Measurements from ENCODE around the gene MYO9A.

Gene MYO9A

GRCh38 chr15:71810256-71811035 lies 307.5 kb downstream of the MYO9A start, which contains the start of gene NR2E3:
Gene NR2E3, plus strand, starts transcription at chr15:71810554. Its CDS starts 190 bp downstream, at chr15:71810744.
- H3K4me1 ChIP-seq (ENCODE audit: control insufficient read depth in 1 of 2, insufficient read depth in 1 of 2, low read depth in 1 of 2, low read length in 1 of 2) = no peaks in the 10 kb centered on the region
- H3K36me3 ChIP-seq = no peaks in the 10 kb centered on the region
- H3K27ac ChIP-seq = no peak within 1 kb of the TSS
- no peaks in the 10 kb centered on the region for H3K27me3 ChIP-seq
- H3K9me3 ChIP-seq = no peaks in the 10 kb centered on the region
- no peak within 1 kb of the TSS for H3K4me3 ChIP-seq (ENCODE audit: low read depth in 1 of 2, low read length in 1 of 2)
- TF ChIP-seq, protein P1, sequence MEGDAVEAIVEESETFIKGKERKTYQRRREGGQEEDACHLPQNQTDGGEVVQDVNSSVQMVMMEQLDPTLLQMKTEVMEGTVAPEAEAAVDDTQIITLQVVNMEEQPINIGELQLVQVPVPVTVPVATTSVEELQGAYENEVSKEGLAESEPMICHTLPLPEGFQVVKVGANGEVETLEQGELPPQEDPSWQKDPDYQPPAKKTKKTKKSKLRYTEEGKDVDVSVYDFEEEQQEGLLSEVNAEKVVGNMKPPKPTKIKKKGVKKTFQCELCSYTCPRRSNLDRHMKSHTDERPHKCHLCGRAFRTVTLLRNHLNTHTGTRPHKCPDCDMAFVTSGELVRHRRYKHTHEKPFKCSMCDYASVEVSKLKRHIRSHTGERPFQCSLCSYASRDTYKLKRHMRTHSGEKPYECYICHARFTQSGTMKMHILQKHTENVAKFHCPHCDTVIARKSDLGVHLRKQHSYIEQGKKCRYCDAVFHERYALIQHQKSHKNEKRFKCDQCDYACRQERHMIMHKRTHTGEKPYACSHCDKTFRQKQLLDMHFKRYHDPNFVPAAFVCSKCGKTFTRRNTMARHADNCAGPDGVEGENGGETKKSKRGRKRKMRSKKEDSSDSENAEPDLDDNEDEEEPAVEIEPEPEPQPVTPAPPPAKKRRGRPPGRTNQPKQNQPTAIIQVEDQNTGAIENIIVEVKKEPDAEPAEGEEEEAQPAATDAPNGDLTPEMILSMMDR (IDR thresholded peaks at IDR 0.05) = no peak

GRCh38 chr15:71809346-71809745 lies 308.6 kb downstream of the MYO9A start:
- H3K27ac ChIP-seq = no peak overlapping the region
- no peak overlapping the region for H3K4me3 ChIP-seq (ENCODE audit: low read depth in 1 of 2, low read length in 1 of 2)
- TF ChIP-seq, protein P1 (IDR thresholded peaks at IDR 0.05) = no peak
- H3K27me3 ChIP-seq = no peaks in the 10 kb centered on the region
- H3K9me3 ChIP-seq = no peaks in the 10 kb centered on the region
- no peaks in the 10 kb centered on the region for H3K4me1 ChIP-seq (ENCODE audit: control insufficient read depth in 1 of 2, insufficient read depth in 1 of 2, low read depth in 1 of 2, low read length in 1 of 2)
- H3K36me3 ChIP-seq = no peaks in the 10 kb centered on the region

- H3K36me3 ChIP-seq = no peaks in the 10 kb centered on the region
- no peaks in the 10 kb centered on the region for H3K4me1 ChIP-seq (ENCODE audit: control insufficient read depth in 1 of 2, insufficient read depth in 1 of 2, low read depth in 1 of 2, low read length in 1 of 2)
- H3K4me3 ChIP-seq (ENCODE audit: low read depth in 1 of 2, low read length in 1 of 2) = no peak overlapping the region
- no peaks in the 10 kb centered on the region for H3K27me3 ChIP-seq
- TF ChIP-seq, protein P1 (IDR thresholded peaks at IDR 0.05) = no peak
- H3K9me3 ChIP-seq = no peaks in the 10 kb centered on the region
- no peak overlapping the region for H3K27ac ChIP-seq
Measured at GRCh38 chr15:71808311-71809020, 309.5 kb downstream of the MYO9A start.

- Histone ChIP-seq H3K4me3 (ENCODE audit: low read depth in 1 of 2, low read length in 1 of 2) (no peak overlapping the region), H3K27ac (no peak overlapping the region), H3K27me3 (no peaks in the 10 kb centered on the region), H3K9me3 (no peaks in the 10 kb centered on the region), H3K4me1 (ENCODE audit: control insufficient read depth in 1 of 2, insufficient read depth in 1 of 2, low read depth in 1 of 2, low read length in 1 of 2) (no peaks in the 10 kb centered on the region), H3K36me3 (no peaks in the 10 kb centered on the region)
- TF ChIP-seq, protein P1 (IDR thresholded peaks at IDR 0.05) = no peak
Measured at GRCh38 chr15:71807691-71808091, 310.3 kb downstream of the MYO9A start.

DNA sequence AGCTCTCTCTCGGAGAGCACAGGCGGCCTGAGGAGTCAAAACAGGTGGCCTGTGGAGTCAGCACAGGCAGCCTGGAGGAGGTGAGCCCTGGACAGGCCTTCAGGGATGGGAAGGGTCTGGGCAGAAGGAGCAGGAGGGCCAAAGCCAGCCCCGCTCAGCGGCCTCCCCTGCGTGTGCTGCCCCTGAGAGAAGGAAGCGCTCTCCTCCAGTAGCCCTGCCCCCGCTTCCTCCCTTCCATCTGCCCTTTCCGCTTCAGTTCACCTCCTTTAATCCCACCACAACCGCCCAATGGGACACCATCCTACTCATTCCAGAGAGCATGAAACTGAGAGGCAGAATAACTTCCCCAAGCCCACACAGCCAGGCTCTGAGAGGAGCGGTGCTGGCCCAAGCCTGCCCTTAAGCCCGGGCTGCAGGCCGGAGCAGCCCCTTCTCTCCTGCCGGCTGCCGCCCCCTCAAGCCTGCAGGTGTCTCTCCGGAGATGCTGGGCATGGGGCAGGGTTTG lies 310.8 kb downstream of the MYO9A start:
- Histone ChIP-seq H3K4me1 (ENCODE audit: control insufficient read depth in 1 of 2, insufficient read depth in 1 of 2, low read depth in 1 of 2, low read length in 1 of 2) (no peaks in the 10 kb centered on the region), H3K4me3 (ENCODE audit: low read depth in 1 of 2, low read length in 1 of 2) (no peak overlapping the region), H3K9me3 (no peaks in the 10 kb centered on the region), H3K27me3 (no peaks in the 10 kb centered on the region), H3K27ac (no peak overlapping the region), H3K36me3 (no peaks in the 10 kb centered on the region)
- TF ChIP-seq, protein P1 (IDR thresholded peaks at IDR 0.05) = no peak
